PFSK-1 (cell line): Measurements from ENCODE around the gene NDUFS8.

Experiments
- POLR2AphosphoS5 ChIP-seq: IDR thresholded peaks from 2 replicates; pipeline ENCODE4 v1.6.1; 2012; ENCODE audit warnings: low read depth, mild to moderate bottlenecking, control low read depth, low read length, moderate library complexity
- SIN3A ChIP-seq: IDR thresholded peaks from 2 replicates; pipeline ENCODE4 v1.6.1; 2012; ENCODE audit warnings: mild to moderate bottlenecking, low read length, moderate library complexity, borderline replicate concordance; ENCODE audit not compliant: insufficient read depth
- TAF1 ChIP-seq: IDR thresholded peaks from 2 replicates; pipeline ENCODE4 v1.6.1; 2012; ENCODE audit warnings: low read length, control low read depth, borderline replicate concordance; ENCODE audit not compliant: insufficient read depth
- TF ChIP-seq, protein P1 (sequence below), 2 experiments: IDR thresholded peaks; 2 replicates each; pipeline versions ENCODE4 v1.6.1 to v1.8.0; 2011 to 2012; ENCODE audit warnings: low read depth in 2 of 2, low read length in 2 of 2, control low read depth in 1 of 2, inconsistent platforms in 1 of 2, mild to moderate bottlenecking in 1 of 2, moderate library complexity in 1 of 2; ENCODE audit not compliant: insufficient read depth in 1 of 2

DNA sequence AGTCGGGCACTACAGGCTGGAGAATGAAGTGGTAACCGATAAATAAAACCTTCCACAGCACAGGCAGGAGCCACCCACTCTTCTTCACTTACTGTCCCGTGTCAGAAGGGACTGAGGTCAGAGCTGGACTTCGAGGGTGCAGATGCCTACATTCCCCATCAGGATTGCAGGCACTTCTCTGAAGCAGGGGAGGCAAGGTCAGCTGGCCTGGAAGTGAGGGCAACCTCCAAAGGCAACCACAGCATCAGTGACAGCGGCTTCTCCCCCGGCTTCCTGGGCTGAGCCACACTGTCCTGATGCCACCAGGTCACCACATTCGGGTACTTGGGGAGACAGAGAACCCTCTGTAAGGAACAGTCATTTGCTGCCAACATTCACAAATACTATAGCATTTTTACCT is 31.0 kb downstream of the NDUFS8 start:
- TF ChIP-seq POLR2AphosphoS5 (no peak), SIN3A (no peak), TAF1 (no peak)
- TF ChIP-seq, protein P1, sequence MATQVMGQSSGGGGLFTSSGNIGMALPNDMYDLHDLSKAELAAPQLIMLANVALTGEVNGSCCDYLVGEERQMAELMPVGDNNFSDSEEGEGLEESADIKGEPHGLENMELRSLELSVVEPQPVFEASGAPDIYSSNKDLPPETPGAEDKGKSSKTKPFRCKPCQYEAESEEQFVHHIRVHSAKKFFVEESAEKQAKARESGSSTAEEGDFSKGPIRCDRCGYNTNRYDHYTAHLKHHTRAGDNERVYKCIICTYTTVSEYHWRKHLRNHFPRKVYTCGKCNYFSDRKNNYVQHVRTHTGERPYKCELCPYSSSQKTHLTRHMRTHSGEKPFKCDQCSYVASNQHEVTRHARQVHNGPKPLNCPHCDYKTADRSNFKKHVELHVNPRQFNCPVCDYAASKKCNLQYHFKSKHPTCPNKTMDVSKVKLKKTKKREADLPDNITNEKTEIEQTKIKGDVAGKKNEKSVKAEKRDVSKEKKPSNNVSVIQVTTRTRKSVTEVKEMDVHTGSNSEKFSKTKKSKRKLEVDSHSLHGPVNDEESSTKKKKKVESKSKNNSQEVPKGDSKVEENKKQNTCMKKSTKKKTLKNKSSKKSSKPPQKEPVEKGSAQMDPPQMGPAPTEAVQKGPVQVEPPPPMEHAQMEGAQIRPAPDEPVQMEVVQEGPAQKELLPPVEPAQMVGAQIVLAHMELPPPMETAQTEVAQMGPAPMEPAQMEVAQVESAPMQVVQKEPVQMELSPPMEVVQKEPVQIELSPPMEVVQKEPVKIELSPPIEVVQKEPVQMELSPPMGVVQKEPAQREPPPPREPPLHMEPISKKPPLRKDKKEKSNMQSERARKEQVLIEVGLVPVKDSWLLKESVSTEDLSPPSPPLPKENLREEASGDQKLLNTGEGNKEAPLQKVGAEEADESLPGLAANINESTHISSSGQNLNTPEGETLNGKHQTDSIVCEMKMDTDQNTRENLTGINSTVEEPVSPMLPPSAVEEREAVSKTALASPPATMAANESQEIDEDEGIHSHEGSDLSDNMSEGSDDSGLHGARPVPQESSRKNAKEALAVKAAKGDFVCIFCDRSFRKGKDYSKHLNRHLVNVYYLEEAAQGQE (IDR thresholded peaks at IDR 0.05; ENCODE audit: insufficient read depth in 1 of 2, low read depth in 2 of 2, low read length in 2 of 2), result no peak
